Hepatocyte (in vitro differentiated cells): ENCODE measurements around the gene ERICH4.

Source experiments
- EZH2 ChIP-seq: fragments of 200-600 bp; sonication (generic); IDR thresholded peaks from 2 replicates; pipeline ENCODE4 v1.6.1; 2016; ENCODE audit warnings: antibody characterized with exemption, mild to moderate bottlenecking, borderline replicate concordance
- EZH2phosphoT487 ChIP-seq: fragments of 200-600 bp; sonication (generic); IDR thresholded peaks from one replicate; pipeline ENCODE4 v1.6.1; 2018; ENCODE audit warnings: antibody characterized with exemption, mild to moderate bottlenecking, low read depth, moderate library complexity; ENCODE audit not compliant: unreplicated experiment, severe bottlenecking
- TF ChIP-seq, protein P1 (sequence below): fragments of 200-600 bp; sonication (generic); IDR thresholded peaks from 2 replicates; pipeline ENCODE4 v1.5.1; 2016; ENCODE audit warnings: antibody characterized with exemption, mild to moderate bottlenecking; ENCODE audit not compliant: poor library complexity

- TF ChIP-seq, protein P1, sequence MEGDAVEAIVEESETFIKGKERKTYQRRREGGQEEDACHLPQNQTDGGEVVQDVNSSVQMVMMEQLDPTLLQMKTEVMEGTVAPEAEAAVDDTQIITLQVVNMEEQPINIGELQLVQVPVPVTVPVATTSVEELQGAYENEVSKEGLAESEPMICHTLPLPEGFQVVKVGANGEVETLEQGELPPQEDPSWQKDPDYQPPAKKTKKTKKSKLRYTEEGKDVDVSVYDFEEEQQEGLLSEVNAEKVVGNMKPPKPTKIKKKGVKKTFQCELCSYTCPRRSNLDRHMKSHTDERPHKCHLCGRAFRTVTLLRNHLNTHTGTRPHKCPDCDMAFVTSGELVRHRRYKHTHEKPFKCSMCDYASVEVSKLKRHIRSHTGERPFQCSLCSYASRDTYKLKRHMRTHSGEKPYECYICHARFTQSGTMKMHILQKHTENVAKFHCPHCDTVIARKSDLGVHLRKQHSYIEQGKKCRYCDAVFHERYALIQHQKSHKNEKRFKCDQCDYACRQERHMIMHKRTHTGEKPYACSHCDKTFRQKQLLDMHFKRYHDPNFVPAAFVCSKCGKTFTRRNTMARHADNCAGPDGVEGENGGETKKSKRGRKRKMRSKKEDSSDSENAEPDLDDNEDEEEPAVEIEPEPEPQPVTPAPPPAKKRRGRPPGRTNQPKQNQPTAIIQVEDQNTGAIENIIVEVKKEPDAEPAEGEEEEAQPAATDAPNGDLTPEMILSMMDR = no peak
- TF ChIP-seq EZH2 = no peak
- TF ChIP-seq EZH2phosphoT487 = no peak
These were observed 36.2 kb downstream of the ERICH4 start for GRCh38 chr19:41478875-41479756.
